Measurements from ENCODE around the gene GMEB2.

GRCh38 chr20:63655249-63655648, 28.3 kb upstream of the GMEB2 start:
- TF ChIP-seq EZH2 (IDR thresholded peaks at IDR 0.05), result no peak
- no peak for TF ChIP-seq POLR2AphosphoS5 (IDR thresholded peaks at IDR 0.05; ENCODE audit: borderline replicate concordance, low read depth, low read length)
- TF ChIP-seq FOXP2 (optimal IDR thresholded peaks at IDR 0.05; ENCODE audit: control extremely low read depth, extremely low read length, insufficient read depth), result no peak

Data from SK-N-MC (cell line).